Liver (tissue), 9 donors: ENCODE results near the gene SKI. TPM values are rescaled to one million over a fixed set of nuclear protein-coding genes. Genes with fewer than 3 reads are reported as not detected.

Source experiments
- DNase-seq: peaks from one replicate; pipeline ENCODE4 v3.0.0-alpha.2; 2017; ENCODE audit warnings: low spot score
- H3K27ac ChIP-seq, 2 donors: one replicate each; pipeline ENCODE4 v1.7.0; 2013; ENCODE audit warnings: inconsistent platforms in 2 of 2, low read length in 2 of 2, control low read depth in 1 of 2, low read depth in 1 of 2, mild to moderate bottlenecking in 1 of 2
- H3K27me3 ChIP-seq, 4 donors: one replicate each; pipeline versions ENCODE4 v1.6.1 to v1.7.0; 2013; ENCODE audit warnings: low read length in 3 of 4, inconsistent platforms in 1 of 4, mild to moderate bottlenecking in 1 of 4, moderate library complexity in 1 of 4; ENCODE audit not compliant: control insufficient read depth in 4 of 4, insufficient read depth in 4 of 4
- H3K36me3 ChIP-seq, 4 donors: one replicate each; pipeline versions ENCODE4 v1.6.1 to v1.7.0; 2013; ENCODE audit warnings: low read length in 3 of 4, mild to moderate bottlenecking in 3 of 4, low read depth in 1 of 4, moderate library complexity in 1 of 4; ENCODE audit not compliant: control insufficient read depth in 4 of 4, insufficient read depth in 3 of 4
- H3K4me1 ChIP-seq, 4 donors: one replicate each; pipeline versions ENCODE4 v1.6.1 to v1.7.0; 2013; ENCODE audit warnings: low read length in 3 of 4, mild to moderate bottlenecking in 3 of 4, moderate library complexity in 1 of 4; ENCODE audit not compliant: control insufficient read depth in 4 of 4, insufficient read depth in 4 of 4
- H3K4me3 ChIP-seq, 3 donors: one replicate each; pipeline versions ENCODE4 v1.6.1 to v1.7.0; 2013; ENCODE audit warnings: low read length in 3 of 3, control low read depth in 1 of 3, low read depth in 1 of 3, mild to moderate bottlenecking in 1 of 3
- H3K9ac ChIP-seq, 2 donors: one replicate each; pipeline ENCODE4 v1.7.0; 2013; ENCODE audit warnings: low read length in 2 of 2, mild to moderate bottlenecking in 2 of 2, moderate library complexity in 2 of 2, control low read depth in 1 of 2, low read depth in 1 of 2
- H3K9me3 ChIP-seq, 4 donors: one replicate each; pipeline versions ENCODE4 v1.6.1 to v1.7.0; 2013; ENCODE audit warnings: low read length in 3 of 4; ENCODE audit not compliant: control insufficient read depth in 4 of 4
- CTCF ChIP-seq: fragments of 150-350 bp; IDR thresholded peaks from 2 replicates; pipeline ENCODE4 v1.5.1; 2017; ENCODE audit warnings: improper control_type of control experiment, low read depth, low read length; ENCODE audit not compliant: missing input control
- EGR1 ChIP-seq, 2 donors: IDR thresholded peaks; 2 replicates each; pipeline ENCODE4 v1.6.1; 2016 to 2018; ENCODE audit warnings: antibody characterized with exemption in 2 of 2, low read depth in 2 of 2
- FOXA1 ChIP-seq: IDR thresholded peaks from 2 replicates; pipeline ENCODE4 v1.6.1; 2016; ENCODE audit warnings: antibody characterized with exemption
- FOXA2 ChIP-seq: IDR thresholded peaks from 2 replicates; pipeline ENCODE4 v1.6.1; 2016; ENCODE audit warnings: antibody characterized with exemption
- GABPA ChIP-seq, 2 donors: IDR thresholded peaks in 1 of 2; conservative IDR thresholded peaks in 1 of 2; 2 replicates each; pipeline ENCODE4 v1.6.1; 2016; ENCODE audit warnings: antibody characterized with exemption in 2 of 2, mild to moderate bottlenecking in 1 of 2, moderate library complexity in 1 of 2
- HNF4A ChIP-seq, 2 donors: conservative IDR thresholded peaks; 2 replicates each; pipeline ENCODE4 v1.6.1; 2016; ENCODE audit warnings: antibody characterized with exemption in 2 of 2, mild to moderate bottlenecking in 2 of 2
- HNF4G ChIP-seq: IDR thresholded peaks from 2 replicates; pipeline ENCODE4 v1.6.1; 2016; ENCODE audit warnings: antibody characterized with exemption
- MAX ChIP-seq: IDR thresholded peaks from 2 replicates; pipeline ENCODE4 v1.6.1; 2016; ENCODE audit warnings: antibody characterized with exemption
- NR2F2 ChIP-seq: IDR thresholded peaks from 2 replicates; pipeline ENCODE4 v1.6.1; 2016; ENCODE audit warnings: antibody characterized with exemption
- RAD21 ChIP-seq, 2 donors: IDR thresholded peaks; 2 replicates each; pipeline ENCODE4 v1.6.1; 2016; ENCODE audit warnings: antibody characterized with exemption in 2 of 2, mild to moderate bottlenecking in 2 of 2
- RXRA ChIP-seq, 2 donors: IDR thresholded peaks; 2 replicates each; pipeline ENCODE4 v1.6.1; 2017 to 2018; ENCODE audit warnings: antibody characterized with exemption in 2 of 2, mild to moderate bottlenecking in 1 of 2
- SP1 ChIP-seq: IDR thresholded peaks from 2 replicates; pipeline ENCODE4 v1.6.1; 2018; ENCODE audit warnings: antibody characterized with exemption, mild to moderate bottlenecking
- TAF1 ChIP-seq: conservative IDR thresholded peaks from 2 replicates; pipeline ENCODE4 v1.6.1; 2016; ENCODE audit warnings: antibody characterized with exemption, mild to moderate bottlenecking
- YY1 ChIP-seq: IDR thresholded peaks from 2 replicates; pipeline ENCODE4 v1.6.1; 2016; ENCODE audit warnings: antibody characterized with exemption, mild to moderate bottlenecking
- WGBS: extraction: QIAGEN DNeasy Blood & Tissue Kit; methylation state at CpG from one replicate; pipeline ENCODE4 v1.1.7; 2013; 5-methylcytosine and 5-hydroxymethylcytosine counted together
- polyA plus RNA-seq, 2 donors: library from polyadenylated mRNA; stranded (reverse) in 1 of 2; unstranded in 1 of 2; fragments of 200-250 nt in 1 of 2; fragments of >200 nt in 1 of 2; fragmentation: Nextera tagmentation in 1 of 2; extraction: Ambion mirVana in 1 of 2; gene quantifications; one replicate each; pipeline versions ENCODE4 v1.2.1 to v1.2.3, GENCODE V29; 2013 to 2015
- total RNA-seq, 2 donors: library from RNA; depleted of rRNA; stranded (reverse); fragments of >200 nt; gene quantifications; one replicate each; pipeline ENCODE4 v1.2.3, GENCODE V29; 2014
- TF ChIP-seq, protein P1 (sequence below): IDR thresholded peaks from 2 replicates; pipeline ENCODE4 v1.6.1; 2016; ENCODE audit warnings: antibody characterized with exemption
- TF ChIP-seq, protein P2 (sequence below): IDR thresholded peaks from 2 replicates; pipeline ENCODE4 v1.6.1; 2016; ENCODE audit warnings: antibody characterized with exemption
- TF ChIP-seq, protein P3 (sequence below): IDR thresholded peaks from 2 replicates; pipeline ENCODE4 v1.6.1; 2016; ENCODE audit warnings: antibody characterized with exemption, mild to moderate bottlenecking
- donor health status: healthy.
- donor health status: healthy.
- donor health status: healthy.
- donor health status: healthy.
- donor health status: healthy.

Gene SKI
- total and polyA plus RNA-seq, 4 donors: 3.2 to 21.3 (median 19.5) TPM

- WGBS: 86% methylated on average over 28 of the region's 28 CpGs
- TF ChIP-seq FOXA1 (no peak), TAF1 (no peak), RAD21 (IDR thresholded peaks at IDR 0.05) (no peak), MAX (no peak), HNF4A (conservative IDR thresholded peaks at IDR 0.05) (no peak), GABPA (IDR thresholded peaks at IDR 0.05 in 1 of 2, conservative IDR thresholded peaks at IDR 0.05 in 1 of 2) (no peak), HNF4G (no peak), YY1 (no peak), CTCF (no peak), FOXA2 (no peak)
- TF ChIP-seq, protein P1, sequence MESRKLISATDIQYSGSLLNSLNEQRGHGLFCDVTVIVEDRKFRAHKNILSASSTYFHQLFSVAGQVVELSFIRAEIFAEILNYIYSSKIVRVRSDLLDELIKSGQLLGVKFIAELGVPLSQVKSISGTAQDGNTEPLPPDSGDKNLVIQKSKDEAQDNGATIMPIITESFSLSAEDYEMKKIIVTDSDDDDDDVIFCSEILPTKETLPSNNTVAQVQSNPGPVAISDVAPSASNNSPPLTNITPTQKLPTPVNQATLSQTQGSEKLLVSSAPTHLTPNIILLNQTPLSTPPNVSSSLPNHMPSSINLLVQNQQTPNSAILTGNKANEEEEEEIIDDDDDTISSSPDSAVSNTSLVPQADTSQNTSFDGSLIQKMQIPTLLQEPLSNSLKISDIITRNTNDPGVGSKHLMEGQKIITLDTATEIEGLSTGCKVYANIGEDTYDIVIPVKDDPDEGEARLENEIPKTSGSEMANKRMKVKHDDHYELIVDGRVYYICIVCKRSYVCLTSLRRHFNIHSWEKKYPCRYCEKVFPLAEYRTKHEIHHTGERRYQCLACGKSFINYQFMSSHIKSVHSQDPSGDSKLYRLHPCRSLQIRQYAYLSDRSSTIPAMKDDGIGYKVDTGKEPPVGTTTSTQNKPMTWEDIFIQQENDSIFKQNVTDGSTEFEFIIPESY: no peak
- TF ChIP-seq, protein P2, sequence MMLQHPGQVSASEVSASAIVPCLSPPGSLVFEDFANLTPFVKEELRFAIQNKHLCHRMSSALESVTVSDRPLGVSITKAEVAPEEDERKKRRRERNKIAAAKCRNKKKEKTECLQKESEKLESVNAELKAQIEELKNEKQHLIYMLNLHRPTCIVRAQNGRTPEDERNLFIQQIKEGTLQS: no peak
- TF ChIP-seq, protein P3, sequence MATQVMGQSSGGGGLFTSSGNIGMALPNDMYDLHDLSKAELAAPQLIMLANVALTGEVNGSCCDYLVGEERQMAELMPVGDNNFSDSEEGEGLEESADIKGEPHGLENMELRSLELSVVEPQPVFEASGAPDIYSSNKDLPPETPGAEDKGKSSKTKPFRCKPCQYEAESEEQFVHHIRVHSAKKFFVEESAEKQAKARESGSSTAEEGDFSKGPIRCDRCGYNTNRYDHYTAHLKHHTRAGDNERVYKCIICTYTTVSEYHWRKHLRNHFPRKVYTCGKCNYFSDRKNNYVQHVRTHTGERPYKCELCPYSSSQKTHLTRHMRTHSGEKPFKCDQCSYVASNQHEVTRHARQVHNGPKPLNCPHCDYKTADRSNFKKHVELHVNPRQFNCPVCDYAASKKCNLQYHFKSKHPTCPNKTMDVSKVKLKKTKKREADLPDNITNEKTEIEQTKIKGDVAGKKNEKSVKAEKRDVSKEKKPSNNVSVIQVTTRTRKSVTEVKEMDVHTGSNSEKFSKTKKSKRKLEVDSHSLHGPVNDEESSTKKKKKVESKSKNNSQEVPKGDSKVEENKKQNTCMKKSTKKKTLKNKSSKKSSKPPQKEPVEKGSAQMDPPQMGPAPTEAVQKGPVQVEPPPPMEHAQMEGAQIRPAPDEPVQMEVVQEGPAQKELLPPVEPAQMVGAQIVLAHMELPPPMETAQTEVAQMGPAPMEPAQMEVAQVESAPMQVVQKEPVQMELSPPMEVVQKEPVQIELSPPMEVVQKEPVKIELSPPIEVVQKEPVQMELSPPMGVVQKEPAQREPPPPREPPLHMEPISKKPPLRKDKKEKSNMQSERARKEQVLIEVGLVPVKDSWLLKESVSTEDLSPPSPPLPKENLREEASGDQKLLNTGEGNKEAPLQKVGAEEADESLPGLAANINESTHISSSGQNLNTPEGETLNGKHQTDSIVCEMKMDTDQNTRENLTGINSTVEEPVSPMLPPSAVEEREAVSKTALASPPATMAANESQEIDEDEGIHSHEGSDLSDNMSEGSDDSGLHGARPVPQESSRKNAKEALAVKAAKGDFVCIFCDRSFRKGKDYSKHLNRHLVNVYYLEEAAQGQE: no peak
- Histone ChIP-seq H3K9ac (no peak overlapping the region), H3K4me3 (no peak overlapping the region), H3K9me3 (no peaks in the 10 kb centered on the region), H3K27ac (peak overlapping the region in 1 of 2 donors; percentile 67), H3K36me3 (no peaks in the 10 kb centered on the region), H3K27me3 (no peaks in the 10 kb centered on the region), H3K4me1 (peaks cover 63 to 95% (median 83%) of the 10 kb centered on the region in 4 donors)
- no peak for DNase-seq
Observed at GRCh38 chr1:2236695-2237677, 8.9 kb downstream of the SKI start.

DNA sequence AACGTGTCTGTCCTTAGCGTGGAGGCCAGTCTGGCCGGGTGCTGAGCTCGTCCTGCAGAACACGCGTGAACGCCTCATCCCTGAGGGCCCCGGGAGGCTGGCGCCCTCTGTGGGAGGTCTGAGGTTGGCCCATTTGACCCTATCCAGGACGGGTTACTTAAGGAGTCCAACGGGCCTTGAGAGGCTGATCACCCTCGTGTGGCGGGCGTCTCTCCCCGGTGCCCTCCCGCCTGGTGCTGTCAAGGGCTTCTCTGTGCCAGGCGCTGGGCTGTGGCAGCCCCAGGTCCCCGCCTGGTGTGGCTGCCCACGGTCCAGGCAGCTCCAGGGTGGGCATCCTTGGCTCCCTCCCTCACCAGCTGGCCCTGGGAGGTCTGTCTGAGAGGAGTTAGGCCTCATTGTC is 9.7 kb downstream of the SKI start:
- no peaks in the 10 kb centered on the region for H3K9me3 ChIP-seq
- H3K4me1 ChIP-seq: peaks cover 58 to 93% (median 80%) of the 10 kb centered on the region in 4 donors
- DNase-seq: no peak
- H3K27ac ChIP-seq: peak overlapping the region; percentile 67 to 78
- 79% methylated on average over 19 of the region's 19 CpGs for WGBS
- peak overlapping the region in 1 of 2 donors; percentile 12 for H3K9ac ChIP-seq
- H3K27me3 ChIP-seq: no peaks in the 10 kb centered on the region
- no peaks in the 10 kb centered on the region for H3K36me3 ChIP-seq
- no peak overlapping the region for H3K4me3 ChIP-seq
- TF ChIP-seq GABPA (IDR thresholded peaks at IDR 0.05 in 1 of 2, conservative IDR thresholded peaks at IDR 0.05 in 1 of 2): no peak
- no peak for TF ChIP-seq MAX
- TF ChIP-seq HNF4A (conservative IDR thresholded peaks at IDR 0.05): no peak
- no peak for TF ChIP-seq RXRA (IDR thresholded peaks at IDR 0.05)
- TF ChIP-seq EGR1 (IDR thresholded peaks at IDR 0.05; ENCODE audit: low read depth in 2 of 2): no peak
- TF ChIP-seq TAF1: no peak
- no peak for TF ChIP-seq NR2F2
- no peak for TF ChIP-seq FOXA1
- TF ChIP-seq RAD21 (IDR thresholded peaks at IDR 0.05): no peak
- TF ChIP-seq, protein P3: no peak
- no peak for TF ChIP-seq HNF4G
- TF ChIP-seq SP1: no peak
